ENCODE results near the gene CRAMP1. TPM values are rescaled to one million over a fixed set of nuclear protein-coding genes. Genes with fewer than 3 reads are reported as not detected.
A peak's percentile ranks its signal among the peaks of the same experiment; 100 is the strongest.

CRAMP1 gene
- total RNA-seq, 1 experiment from 2014 or later, result 28.8 TPM

GRCh38 chr16:1687427-1688316 is 75.5 kb downstream of the CRAMP1 start:
- intact Hi-C loops (cut with micrococcal nuclease; ENCODE audit: unreplicated experiment) (no loop called here), in situ Hi-C loops (cut with HindIII; ENCODE audit: low pct_unique_long_range_greater_than_20kb, low sequenced_read_pairs) (no loop called here)
- CTCF ChIA-PET, result no interaction called here
- Histone ChIP-seq H3K4me3 (ENCODE audit: low read depth in 2 of 2, low read length in 2 of 2) (peak overlapping the region; percentile 4 to 15; a peak in 3 of 4 replicates), H3K27ac (ENCODE audit: low read length) (peak overlapping the region; percentile 94), H3K36me3 (ENCODE audit: control insufficient read depth, insufficient read depth, low read length) (peaks cover 4% of the 10 kb centered on the region; the same call in 1 of the 2 replicates), H3K27me3 (ENCODE audit: control insufficient read depth, insufficient read depth, low read length) (no peaks in the 10 kb centered on the region), H3K9me3 (ENCODE audit: control insufficient read depth, insufficient read depth, low read depth, low read length) (no peaks in the 10 kb centered on the region), H3K4me1 (ENCODE audit: control insufficient read depth, insufficient read depth, low read length) (peaks cover 64% of the 10 kb centered on the region)
- BruUV-seq (replicated peaks), result no TSS peak
- TF ChIP-seq POLR2AphosphoS5 (IDR thresholded peaks at IDR 0.05; ENCODE audit: low read depth, low read length) (no peak), TCF7L2 (IDR thresholded peaks at IDR 0.05; ENCODE audit: low read depth, low read length) (no peak), REST (IDR thresholded peaks at IDR 0.05; ENCODE audit: insufficient read depth in 1 of 2, low read depth in 2 of 2, low read length in 1 of 2) (no peak), SIN3A (IDR thresholded peaks at IDR 0.05; ENCODE audit: borderline replicate concordance, insufficient read depth, low read depth, low read length) (no peak), CTCF (IDR thresholded peaks at IDR 0.05) (no peak)
- DNase-seq (ENCODE audit: low read depth, low spot score) (no peak), ATAC-seq (peak; percentile 31; the same call in 1 of the 2 replicates)
- POLR2A ChIA-PET, result no interaction called here

GRCh38 chr16:1688807-1689560 is 76.8 kb downstream of the CRAMP1 start:
- Histone ChIP-seq H3K27me3 (ENCODE audit: control insufficient read depth, insufficient read depth, low read length) (no peaks in the 10 kb centered on the region), H3K27ac (ENCODE audit: low read length) (peak overlapping the region; percentile 94), H3K4me3 (ENCODE audit: low read depth in 2 of 2, low read length in 2 of 2) (peak overlapping the region in 1 of 2 experiments; percentile 12; a peak in 1 of 4 replicates), H3K36me3 (ENCODE audit: control insufficient read depth, insufficient read depth, low read length) (peaks cover 10% of the 10 kb centered on the region; the same call in 1 of the 2 replicates), H3K9me3 (ENCODE audit: control insufficient read depth, insufficient read depth, low read depth, low read length) (no peaks in the 10 kb centered on the region), H3K4me1 (ENCODE audit: control insufficient read depth, insufficient read depth, low read length) (peaks cover 64% of the 10 kb centered on the region)
- POLR2A ChIA-PET, result no interaction called here
- in situ Hi-C loops (cut with HindIII; ENCODE audit: low pct_unique_long_range_greater_than_20kb, low sequenced_read_pairs), result no loop called here
- CTCF ChIA-PET, result no interaction called here
- DNase-seq (ENCODE audit: low read depth, low spot score), result peak; percentile 89
- TF ChIP-seq CTCF (IDR thresholded peaks at IDR 0.05), result no peak
- no peak for TF ChIP-seq SIN3A (IDR thresholded peaks at IDR 0.05; ENCODE audit: borderline replicate concordance, insufficient read depth, low read depth, low read length)
- peak; percentile 51; the same call in 1 of the 2 replicates for TF ChIP-seq POLR2AphosphoS5 (IDR thresholded peaks at IDR 0.05; ENCODE audit: low read depth, low read length)
- BruUV-seq (replicated peaks), result no TSS peak
- peak; percentile 88 for ATAC-seq
- intact Hi-C loops (cut with micrococcal nuclease; ENCODE audit: unreplicated experiment), result no loop called here
